Activated CD4-positive, alpha-beta T cell treated with anti-CD3 and anti-CD28 coated beads, Interleukin-2, amount 50 U/mL, for 24 hours (primary cell): ENCODE measurements around the gene ERGIC1.

Experiments used
- DNase-seq, 2 donors: peaks; one replicate each; pipeline ENCODE4 v3.0.0-alpha.2; 2020; ENCODE audit warnings: low read depth in 1 of 2, low spot score in 1 of 2

Gene ERGIC1

DNA sequence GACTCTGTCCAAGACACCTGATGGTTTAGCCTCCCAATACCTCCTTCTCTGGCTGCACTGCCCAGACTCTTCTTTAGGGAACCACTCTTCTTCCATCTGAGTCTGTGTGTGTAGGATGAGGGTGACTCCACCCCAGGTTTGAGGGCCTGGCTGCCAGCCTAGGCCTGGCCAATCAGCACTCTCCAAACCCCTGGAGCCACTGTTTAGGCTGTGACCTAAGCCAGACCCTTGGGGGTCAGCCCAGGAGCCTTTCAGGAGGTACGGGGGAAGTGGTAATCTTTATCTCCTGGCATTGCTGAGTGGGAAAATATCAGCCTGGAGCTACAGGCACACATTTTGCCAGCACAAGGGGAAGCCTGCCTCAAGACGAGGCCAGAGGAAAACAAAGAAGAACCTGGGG lies 6.2 kb upstream of the ERGIC1 start:
- no peak for DNase-seq

DNA sequence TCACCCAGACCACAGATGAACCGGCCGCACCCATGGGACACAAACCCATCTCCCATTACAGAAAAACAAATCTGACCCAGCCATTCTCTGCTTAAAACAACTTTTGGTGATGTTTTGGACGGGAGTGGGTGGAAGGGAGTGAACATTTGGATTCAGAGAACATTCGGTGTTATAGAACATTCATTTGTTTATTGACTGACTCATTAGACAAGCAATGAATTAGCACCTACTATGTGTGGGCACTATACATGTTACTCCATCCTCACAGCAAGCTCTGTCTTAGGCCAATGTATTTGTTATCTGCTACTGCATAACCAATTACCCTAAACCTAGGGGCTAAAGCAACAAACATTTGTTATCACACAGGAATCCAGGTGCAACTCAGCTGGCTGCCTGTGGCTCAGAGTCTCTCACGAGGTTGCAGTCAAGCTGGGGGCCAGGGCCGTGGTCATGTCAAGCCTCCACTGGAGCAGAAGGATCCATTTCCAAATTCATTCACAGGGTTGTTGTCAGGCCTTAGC lies 5.1 kb upstream of the ERGIC1 start:
- DNase-seq: no peak

DNA sequence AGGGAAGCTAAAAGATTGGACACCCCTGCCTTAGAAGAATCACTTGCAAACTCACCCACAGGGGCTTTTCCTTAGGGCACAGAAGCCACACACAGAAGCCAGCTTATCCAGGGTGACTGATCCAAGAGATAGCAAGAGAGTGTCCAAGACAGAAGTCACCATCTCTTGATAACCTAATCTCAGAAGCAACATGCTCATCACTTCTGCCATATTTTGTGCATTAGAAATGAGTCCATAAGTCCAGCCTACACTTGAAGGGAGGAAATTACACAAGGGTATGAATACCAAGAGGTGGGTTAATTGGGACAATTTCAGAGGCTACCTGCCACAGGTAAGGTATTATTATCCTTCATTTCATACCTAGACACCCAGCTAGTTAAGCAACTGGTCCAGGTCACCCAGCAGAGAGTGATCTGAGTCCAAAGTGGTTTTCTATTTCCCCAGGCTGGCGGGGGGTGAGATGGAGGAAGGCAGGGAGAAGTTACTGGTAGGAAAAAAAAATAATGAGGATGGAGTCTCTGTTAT lies 3.7 kb upstream of the ERGIC1 start:
- DNase-seq: no peak

DNA sequence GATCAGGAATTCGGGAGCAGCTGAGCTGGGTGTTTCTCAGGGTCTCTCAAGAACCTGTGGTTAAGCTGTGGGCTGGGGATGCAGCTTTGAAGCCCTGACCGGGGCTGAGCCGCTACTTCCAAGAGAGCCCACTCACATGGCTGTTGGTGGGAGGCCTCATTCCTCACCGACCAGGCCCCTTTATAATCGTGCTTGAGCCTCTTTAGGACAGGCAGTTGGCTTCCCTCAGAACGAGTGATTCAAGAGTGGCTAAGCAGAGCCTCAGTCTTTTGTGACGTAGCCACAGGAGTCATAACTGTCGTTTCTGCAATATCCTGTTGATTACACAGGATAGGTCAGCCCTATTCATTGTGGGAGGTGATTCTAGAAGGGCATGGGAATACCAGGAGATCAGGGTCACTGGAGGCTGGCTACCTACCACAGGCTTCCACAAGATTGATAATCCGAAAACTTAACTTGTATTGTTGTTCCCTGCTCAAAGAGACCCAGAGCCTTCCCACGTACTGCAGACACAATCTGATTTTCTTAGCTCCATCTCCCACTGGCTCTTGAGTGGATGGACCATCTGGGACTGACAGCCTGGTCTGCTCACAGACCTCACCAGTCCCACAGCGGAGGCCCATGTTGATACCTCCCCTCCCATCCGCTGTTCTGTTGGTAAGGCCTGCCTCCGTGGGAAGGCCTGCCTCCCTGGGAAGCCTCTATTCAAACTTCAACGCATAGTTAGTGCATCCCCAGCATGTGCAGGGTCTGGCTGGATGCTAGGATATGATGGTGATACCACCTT lies 3.0 kb upstream of the ERGIC1 start:
- DNase-seq: no peak

DNA sequence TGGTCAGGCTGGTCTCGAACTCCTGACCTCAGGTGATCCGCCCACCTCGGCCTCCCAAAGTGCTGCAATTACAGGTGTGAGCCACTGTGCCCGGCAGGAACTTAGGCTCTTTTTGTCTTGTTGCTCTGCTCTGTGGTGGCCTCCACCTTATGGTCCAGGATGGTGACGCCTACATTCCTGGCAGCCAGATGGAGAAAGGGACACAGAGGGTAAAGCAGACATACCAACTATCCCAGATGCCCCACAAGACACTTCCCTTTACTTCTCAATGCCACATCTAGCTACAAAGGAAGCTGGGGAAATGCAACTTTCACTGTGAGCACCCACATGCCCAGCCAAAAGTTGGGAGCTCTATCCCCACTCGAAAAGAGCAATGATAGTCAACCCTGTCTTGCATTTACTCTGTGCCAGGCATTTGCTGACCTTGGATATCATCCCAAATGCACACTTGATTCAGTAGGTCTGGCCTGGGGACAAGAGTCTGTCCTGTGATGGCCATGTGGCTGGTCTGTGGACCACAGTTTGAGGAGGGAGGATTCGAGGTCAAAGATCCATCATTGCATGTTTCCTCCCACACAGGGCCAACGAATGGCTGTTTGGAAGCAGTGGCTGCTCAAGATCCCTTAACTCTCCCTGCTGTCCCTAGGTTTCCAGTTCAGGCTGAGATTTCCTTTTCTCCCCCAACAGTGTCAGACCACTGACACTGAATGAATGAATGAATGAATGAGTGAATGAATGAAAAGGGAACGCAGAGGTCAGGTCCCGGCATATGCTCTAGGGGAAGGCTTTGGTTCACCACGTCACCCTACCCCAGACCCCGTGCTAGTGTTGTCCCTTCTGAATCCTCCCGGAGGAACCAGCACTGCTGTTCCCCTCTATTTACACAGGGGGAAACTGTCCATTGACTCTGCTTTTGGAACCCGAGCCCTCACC lies 1.4 kb upstream of the ERGIC1 start:
- DNase-seq: no peak

DNA sequence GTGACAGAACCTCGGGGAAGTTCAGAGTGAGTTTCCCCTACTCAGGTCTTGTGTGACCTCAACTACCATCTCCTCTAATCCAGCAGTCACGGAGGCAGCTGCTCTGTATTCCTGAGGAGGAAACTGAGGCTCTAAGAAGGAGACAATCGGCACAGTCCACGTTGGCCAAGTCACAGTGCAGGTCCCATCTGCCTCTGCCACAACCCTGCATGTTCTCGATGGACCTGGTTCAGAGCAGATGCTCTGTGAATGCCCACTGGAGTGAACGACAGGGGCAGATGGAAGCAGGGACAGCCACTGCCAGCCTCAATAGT lies 722 bp upstream of the ERGIC1 start:
- DNase-seq: no peak

DNA sequence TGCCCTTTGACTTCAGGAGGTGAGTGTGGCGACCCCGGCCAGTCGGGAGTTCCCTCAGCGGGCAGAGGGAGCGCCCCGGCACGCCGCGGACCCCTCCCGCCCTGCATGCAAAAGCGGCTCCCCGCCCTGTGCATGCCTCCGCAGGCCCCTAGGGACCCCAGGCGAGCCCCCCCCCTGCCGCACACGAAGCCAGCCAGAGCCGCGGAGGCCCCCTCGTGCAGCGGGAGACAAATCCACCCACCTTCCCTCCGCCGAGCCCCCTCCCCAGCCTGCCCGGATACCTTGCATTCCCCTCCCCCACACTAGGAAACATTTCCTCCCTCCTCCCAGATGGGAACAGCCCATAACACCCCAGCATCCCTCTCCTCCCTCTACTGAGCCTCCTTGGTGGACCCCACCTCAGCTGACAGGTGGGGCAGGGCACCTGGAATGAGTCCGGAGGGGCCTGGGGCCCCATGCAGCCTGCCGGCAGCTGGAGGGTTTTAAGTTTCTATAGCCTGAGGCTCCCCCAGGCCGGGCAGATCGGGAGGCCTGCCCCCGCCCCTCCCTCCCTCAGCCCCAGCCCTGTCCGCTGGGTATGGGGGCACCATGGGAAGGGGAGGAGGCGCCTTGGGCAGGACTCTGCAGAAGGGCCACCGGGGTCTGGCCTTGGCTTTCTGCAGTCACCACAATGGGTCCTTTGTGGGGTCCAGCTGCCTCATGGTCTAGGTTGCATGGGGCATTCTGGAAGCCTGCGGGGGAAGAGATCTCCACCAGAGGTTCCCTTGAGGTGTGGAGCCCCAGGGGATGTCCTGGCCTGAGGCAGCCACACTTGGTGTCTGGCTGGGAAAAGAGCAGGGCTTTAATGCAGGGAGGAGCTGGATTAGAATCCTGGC lies 601 bp downstream of the ERGIC1 start:
- no peak for DNase-seq

DNA sequence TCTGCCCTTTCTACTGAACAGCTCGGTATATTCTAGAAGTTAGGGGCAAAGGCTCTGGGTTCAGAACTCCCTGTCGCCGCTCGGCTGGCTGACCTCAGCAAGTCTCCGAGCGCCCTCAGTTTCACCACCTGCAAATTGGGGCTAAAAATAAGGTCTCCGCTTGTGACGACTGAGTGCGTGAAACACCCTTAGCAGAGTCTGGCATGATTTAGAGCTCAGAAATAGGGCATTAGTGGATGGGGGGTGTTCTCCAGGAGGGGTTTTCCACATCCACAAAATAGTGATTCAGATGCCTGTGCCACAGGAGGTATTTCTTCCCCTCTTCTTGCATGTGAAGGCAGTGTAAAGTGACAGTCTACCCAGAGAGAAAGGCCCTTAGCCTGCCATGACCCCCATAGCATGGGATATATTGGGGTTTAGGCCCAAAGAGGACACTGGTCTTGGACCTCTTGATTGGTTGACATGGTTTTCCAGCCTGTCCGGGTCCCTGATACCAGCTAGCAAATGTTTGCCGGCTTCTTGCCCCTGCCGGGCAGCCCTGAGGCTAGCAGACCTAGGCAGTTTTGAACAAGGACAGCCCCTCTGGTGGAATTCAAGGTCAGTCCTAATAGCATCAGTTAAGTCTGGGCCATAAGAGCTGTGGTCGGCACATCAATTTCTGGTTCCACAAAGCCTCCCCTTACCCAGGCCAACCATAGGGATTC lies 1.4 kb downstream of the ERGIC1 start:
- no peak for DNase-seq

DNA sequence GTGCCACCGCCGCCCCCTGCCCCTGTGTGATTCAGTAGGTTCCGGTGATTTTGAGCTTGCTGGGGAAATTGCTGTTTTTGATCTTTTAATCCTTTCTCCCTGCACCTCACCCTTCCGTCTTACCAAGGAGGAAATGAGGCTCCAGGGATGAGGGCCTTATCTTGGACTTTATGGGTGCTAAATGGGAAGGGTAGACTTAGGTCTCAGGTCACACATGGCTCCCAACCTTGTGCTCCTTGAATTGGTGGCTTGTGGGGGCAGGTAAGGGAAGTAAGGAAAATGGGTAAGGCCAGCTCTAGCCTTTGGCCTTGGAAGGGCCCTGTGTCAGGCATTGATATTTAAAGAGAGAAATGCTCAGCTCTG lies 1.9 kb downstream of the ERGIC1 start:
- DNase-seq: no peak

DNA sequence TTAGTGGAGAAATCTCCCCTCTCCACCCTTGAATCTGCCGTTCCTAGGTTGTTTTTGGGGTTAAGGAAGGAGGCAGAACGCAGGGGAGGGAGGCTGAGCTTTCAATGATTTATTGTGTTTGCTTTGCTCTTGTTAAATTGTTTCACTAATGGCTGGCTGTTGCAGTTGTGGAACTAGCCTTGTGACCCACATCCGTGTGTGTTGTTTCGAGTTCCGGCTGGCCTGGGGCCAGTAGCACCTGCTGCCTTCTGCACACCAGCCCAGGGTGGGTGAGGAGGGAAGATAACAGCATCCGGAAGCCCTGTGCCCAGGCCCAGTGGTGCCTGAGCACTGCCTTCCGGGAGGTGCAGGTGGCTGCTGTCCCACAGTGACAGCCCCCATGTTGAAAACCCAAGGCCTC lies 3.6 kb downstream of the ERGIC1 start:
- no peak for DNase-seq

DNA sequence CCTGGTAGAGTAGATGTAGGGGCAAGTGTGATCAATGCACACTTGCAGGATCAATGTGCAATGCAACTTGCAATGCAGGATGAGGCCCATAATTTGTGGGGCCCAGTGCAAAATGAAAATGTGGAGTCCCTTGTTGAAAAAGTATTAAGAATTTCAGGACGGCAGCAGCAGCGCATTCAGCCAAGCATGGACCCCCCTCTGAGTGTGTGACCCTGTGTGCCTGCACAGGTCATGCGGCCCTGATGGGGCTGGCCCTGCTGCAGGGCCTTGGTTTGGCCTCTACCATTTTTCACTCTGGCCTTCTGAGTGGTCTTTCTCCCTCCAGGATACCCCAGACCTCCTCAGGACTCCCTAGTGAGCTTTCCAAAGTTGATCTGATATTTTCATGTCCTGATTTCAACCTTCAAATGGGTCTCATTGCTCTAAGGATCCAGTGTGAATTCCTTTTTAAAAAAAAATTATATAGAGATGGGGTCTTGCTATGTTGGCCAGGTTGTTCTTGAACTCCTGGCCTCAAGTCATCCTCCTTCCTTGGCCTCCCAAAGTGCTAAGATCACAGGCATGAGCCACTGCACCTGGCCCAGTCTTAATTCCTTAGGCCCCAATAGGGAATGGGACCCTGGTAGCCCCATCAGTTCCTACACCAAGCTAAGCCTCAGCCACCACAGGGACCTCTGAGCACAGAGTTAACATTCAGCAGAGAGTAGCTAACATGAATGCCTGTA lies 4.3 kb downstream of the ERGIC1 start:
- DNase-seq: no peak

DNA sequence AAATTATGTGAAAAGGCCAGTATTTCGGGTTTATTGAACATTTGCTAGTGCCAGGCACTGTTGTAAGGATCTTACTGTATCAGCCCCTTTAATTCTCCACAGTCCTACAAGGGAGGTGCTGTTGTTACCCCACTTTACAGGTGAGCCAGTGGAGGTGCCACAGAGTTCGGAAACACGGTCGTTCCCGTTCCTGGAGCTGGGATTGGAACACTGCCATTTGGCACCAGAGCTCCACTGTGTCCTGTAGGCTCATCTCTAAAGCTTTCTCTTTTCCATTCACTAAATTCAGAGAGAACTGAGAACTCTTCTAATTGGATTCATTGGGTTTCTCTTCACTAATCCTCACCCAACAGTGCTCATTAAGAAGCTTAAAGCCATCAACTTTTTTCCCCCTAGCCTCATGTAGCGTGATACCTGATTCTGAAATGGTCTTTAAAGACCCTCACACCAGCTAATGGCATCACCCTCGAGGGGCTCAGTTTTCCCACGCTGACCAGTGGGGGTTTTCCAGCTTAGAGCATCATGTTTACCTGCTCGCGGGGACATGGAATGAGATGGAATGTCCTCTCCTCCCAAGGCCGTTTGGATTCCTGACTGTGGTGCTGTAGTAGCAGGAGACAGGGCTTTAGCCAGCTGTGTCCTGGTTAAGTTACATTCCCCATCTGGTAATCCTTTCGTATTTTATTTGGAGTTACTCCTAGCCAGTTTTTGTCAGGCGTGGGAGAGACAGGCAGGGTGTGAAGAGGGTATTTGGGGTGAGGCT lies 5.8 kb downstream of the ERGIC1 start:
- DNase-seq: no peak

DNA sequence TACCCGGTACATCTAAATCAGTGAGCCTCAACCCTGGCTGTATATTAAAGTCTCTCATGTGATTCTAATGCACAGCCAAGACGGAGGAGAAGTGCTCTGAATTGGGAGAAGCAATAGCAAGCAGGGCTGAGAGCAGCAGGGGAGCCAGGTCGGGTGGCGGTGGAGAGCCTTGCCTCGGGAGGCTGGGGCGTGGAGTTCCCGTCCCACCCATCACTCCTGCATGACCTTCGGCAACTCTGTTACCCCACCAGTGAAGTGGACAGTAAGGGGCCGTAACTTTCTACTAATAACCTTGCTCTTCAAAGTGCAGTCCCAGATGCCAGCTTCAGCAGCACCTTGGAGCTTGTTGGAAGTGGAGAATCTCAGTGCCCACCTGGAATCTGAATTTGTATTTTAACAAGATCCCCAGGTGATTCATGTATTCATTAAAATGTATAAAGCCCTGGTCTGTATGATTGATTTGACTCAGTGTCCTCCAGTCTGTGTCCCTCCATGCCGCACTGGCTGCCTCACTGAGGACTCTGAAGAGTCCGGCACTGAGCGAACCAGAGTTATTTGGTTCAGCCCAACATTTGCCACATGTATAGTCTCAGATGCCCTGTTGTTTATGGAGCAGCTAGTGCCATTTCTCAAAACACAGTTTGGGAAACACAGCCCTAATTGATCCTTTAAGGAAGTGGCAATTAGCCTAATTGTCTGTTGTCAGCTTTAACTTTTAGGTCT lies 6.5 kb downstream of the ERGIC1 start:
- DNase-seq: no peak

DNA sequence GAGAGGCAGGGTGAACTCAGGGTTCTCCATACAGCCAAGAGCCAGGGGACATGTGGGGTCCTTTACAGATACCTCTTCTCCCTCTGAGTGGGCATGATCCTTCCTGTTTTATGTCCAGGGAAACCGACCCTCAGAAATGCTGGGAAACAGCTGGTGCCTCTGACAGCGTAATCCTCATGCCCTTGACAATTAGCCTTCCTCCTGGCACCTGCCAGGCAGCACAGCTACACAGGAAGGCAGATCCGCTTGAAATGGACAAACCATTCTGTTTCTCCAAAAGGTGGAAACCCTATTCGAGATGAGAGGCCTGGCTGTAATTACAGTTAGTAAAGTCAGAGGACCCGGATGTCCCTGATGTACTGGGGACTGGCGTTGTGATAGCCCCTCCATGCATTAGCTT lies 7.2 kb downstream of the ERGIC1 start:
- DNase-seq: no peak

DNA sequence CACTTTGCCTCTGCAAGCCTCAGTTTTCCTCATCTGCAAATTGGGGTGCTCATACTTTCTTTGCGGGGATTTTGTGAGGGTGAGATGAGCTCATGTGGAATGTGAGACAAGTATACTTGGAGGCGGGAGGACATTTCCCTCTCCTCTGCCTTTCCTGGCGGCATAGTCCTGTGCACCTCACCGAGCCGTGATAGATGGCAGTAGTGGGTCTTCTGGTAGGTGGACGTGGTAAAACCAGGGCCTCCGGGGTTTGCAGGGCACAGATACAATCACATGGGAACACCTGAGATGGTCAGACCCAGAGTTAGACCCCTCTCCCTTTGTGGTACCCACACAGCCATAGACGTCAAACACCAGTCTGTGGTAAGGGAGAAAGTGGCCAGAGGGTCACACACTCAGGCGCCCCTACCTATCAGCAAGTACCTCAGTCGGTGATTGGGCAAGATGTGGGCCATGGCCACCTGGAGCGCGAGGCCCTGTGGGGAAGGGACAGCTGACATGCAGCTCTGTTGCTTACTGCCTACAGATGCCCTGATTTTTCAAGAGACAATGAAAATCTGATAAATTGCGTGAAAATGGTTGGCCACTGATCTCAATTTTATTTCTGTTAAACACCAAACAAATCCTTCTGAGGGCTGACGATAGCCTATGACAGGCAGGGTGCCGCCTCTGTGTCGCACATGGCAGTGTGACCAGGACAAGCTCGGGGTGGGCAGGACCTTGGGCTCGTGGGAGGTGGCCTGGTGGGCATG lies 9.9 kb downstream of the ERGIC1 start:
- DNase-seq: no peak

DNA sequence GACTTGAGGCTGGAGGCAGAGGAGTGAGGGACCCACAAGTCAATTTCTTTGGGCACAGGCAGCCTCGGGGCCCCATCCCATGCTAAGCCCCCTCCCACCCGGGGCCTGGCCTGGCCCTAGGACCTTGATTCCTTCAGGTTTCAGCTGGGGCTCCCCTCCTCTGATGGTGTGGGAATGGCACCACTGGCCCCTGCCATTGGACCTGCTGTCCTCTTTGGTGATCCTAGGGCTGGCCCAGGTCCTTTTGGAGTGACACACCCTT lies 10.5 kb downstream of the ERGIC1 start:
- DNase-seq: no peak

DNA sequence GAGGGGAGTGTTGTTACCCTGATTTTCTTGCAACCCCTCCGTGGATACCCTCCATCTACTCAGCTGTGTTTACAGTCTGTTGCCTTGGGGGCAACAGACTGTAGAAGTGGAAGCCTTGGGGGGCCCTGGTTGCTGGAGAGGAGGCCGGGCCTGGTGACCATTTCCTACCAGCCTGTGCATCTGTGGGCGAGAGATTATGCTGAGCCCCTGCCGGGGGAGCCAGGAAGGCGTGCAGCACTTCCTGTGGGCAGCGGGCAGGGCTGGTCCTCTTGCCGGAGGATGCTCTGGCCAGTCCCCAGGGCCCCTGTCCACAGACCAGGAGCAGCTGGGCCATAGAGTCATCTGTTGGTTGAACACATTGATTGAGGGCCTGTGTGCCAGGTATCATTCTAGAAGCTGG lies 11.1 kb downstream of the ERGIC1 start:
- no peak for DNase-seq

DNA sequence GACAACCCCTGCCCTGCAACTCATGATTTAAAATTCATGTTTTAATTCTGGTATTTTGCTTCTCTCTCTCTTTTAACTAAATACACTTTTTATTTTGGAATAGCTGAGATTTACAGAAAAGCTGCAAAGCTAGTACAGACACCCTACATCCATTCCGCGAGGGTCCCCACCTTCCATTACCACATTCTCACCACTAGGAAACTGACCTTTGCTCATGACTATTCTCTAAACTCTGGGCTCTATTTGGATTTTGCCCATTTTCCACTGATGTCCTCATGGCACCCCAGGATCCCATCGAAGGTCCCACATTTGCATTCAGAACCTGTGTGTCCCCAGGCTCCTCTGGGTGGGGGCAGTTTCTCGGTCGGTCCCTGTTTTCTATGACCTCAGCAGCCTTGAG lies 11.5 kb downstream of the ERGIC1 start:
- DNase-seq: no peak
